Activated CD4-positive, alpha-beta T cell treated with anti-CD3 and anti-CD28 coated beads, Interleukin-2, amount 10 ng/mL, durations not matched to agents 24 days and 14 days (primary cell): ENCODE results near the gene PAGE1. TPM values are rescaled to one million over a fixed set of nuclear protein-coding genes. Genes with fewer than 3 reads are reported as not detected.
"Not testable (repeated sequence)": the region's sequence is repeated elsewhere in the genome, so short reads cannot be mapped to it uniquely, and the experiment has no call there.

ENCODE experiments used
- DNase-seq: peaks from one replicate; pipeline ENCODE4 v3.0.0; 2022
- H3K27ac Mint-ChIP-seq: one replicate; pipeline ENCODE4 v1.8.0; 2022; ENCODE audit warnings: mild to moderate bottlenecking, mixed read lengths
- H3K27me3 Mint-ChIP-seq: one replicate; pipeline ENCODE4 v1.8.0; 2022; ENCODE audit warnings: mixed read lengths
- H3K36me3 Mint-ChIP-seq: one replicate; pipeline ENCODE4 v1.8.0; 2022; ENCODE audit warnings: low read depth, mild to moderate bottlenecking, mixed read lengths
- H3K4me1 Mint-ChIP-seq: one replicate; pipeline ENCODE4 v1.8.0; 2021; ENCODE audit warnings: mixed read lengths
- H3K4me3 Mint-ChIP-seq: one replicate; pipeline ENCODE4 v1.8.0; 2022; ENCODE audit warnings: mild to moderate bottlenecking, moderate library complexity, mixed read lengths
- H3K9me3 Mint-ChIP-seq: one replicate; pipeline ENCODE4 v1.8.0; 2021; ENCODE audit warnings: mixed read lengths
- intact Hi-C: fragments of 100-400 bp; cut with micrococcal nuclease; formaldehyde crosslinking; loops from one replicate; pipeline ENCODE4 v1.15.1; 2023
- total RNA-seq: library from RNA; stranded (reverse); gene quantifications from 2 replicates; pipeline ENCODE4 v1.2.3, GENCODE V29; 2022

PAGE1 gene, protein sequence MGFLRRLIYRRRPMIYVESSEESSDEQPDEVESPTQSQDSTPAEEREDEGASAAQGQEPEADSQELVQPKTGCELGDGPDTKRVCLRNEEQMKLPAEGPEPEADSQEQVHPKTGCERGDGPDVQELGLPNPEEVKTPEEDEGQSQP
- total RNA-seq = not detected in 2 replicates

DNA sequence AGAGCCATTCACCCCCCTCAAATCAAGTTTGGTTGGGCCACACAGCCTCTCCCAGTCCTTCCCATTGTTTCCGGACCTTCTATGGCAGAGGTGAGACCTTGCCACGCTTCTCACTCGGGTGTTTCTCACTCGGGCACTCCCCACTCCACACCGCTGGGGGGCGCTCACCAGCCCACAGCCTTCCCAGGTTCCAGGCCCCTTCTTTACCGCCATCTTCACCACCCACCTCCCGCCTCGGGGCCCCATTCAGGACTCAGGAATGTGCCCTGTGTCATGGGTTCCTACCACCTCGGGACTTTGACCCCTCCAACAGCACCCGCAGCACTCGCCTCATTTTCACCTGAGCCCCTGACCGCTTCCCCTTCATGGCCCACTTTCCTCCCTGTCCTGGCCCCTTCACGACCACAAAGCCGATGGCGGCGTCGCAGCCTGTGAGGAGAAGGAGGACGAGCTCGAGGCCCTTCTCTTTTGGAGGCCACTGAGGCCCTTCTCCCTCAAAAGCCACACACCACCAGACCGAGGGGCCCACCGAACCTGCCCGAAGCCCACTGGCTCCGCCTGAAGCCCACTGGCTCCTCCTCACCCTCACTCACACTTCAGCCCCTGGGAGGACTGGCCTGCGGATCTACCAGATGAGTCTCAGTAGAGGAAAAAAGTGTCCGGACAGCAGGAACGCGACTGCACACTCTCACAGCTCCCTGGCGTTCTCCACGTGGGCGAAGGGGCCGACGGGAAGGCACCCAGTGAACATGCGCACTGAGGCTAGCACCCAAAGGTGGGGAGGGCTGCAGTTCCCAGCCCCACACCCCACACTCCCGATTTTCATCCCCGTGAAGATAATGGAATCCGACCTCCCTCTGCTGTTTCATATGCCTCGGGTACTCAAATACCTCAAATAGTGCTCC, at the start of gene PAGE1:
PAGE1 (minus strand) TSS at position 709 of the 905 bp plus-strand sequence. CDS start 1,214 bp downstream, outside the sequence.
- Mint-ChIP-seq H3K36me3 (no peaks in the 10 kb centered on the region), H3K9me3 (no peaks in the 10 kb centered on the region), H3K4me1 (no peaks in the 10 kb centered on the region), H3K27ac (no peak within 1 kb of the TSS), H3K27me3 (no peaks in the 10 kb centered on the region), H3K4me3 (no peak within 1 kb of the TSS)
- intact Hi-C loops = no loop called here
- no peak for DNase-seq

DNA sequence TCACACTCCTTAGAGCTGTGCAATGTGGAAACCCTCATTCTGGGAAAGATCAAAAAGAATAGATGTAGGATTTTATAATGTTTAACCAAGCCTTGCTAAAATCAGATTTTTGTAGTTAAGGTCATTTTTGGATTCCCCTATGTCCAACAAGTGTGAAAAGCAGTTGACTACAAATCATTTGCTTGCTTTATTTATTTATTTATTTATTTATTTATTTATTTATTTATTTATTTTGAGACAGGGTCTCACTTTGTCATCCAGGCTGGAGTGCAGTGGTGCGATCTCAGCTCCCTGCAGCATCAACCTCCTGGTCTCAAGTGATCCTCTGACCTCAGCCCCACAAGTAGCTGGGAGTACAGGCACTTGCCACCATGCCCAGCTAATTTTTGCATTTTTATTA, 45.7 kb upstream of the PAGE1 start:
- H3K9me3 Mint-ChIP-seq, H3K27me3 Mint-ChIP-seq, H3K36me3 Mint-ChIP-seq, DNase-seq, intact Hi-C loops, H3K27ac Mint-ChIP-seq, H3K4me3 Mint-ChIP-seq, H3K4me1 Mint-ChIP-seq: not testable (repeated sequence)

DNA sequence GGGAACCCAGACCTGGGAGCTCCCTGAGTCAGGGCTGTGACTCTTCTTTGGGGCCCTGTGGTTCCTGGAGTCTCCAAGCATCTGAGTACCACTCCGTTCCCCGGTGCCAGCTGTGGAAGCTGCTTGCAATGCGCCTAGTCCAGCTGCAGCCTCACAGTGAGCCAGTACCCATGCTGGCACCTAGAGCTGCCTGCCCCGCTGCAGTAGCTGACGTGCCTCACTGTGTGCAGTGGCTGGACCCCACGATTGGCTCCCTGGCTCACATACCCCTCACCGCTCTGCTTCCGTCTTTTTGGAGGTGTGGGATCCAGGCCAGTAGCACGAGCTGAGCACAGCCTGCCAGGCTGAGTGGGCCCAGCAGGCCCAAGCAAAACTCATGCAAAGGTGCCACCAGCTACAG, 32.1 kb upstream of the PAGE1 start:
- no peaks in the 10 kb centered on the region for H3K4me1 Mint-ChIP-seq
- no peaks in the 10 kb centered on the region for H3K9me3 Mint-ChIP-seq
- no peaks in the 10 kb centered on the region for H3K27me3 Mint-ChIP-seq
- H3K27ac Mint-ChIP-seq = no peak overlapping the region
- intact Hi-C loops = no loop called here
- H3K36me3 Mint-ChIP-seq = no peaks in the 10 kb centered on the region
- no peak overlapping the region for H3K4me3 Mint-ChIP-seq
- no peak for DNase-seq

DNA sequence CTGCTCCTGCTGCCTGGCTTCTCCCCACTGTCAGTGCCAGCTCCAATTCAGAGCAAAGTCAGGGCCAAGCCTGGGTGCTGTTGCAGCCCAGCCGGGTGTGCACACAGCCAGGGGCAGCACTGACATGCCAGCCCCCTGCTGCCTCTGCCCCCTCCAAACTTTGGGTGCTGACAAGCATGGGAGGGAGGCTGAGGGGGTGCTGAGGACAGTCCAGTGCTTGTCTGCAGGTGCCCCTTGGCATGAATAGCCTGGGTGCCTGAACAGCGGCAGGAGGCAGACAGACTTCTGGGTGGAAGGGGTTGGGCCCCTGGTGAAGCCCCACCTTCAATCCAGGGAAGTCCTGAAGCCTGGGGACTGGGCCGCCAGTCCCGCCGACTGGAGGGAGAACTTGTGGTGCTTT, 31.2 kb upstream of the PAGE1 start:
- Mint-ChIP-seq H3K4me1 (no peaks in the 10 kb centered on the region), H3K27me3 (no peaks in the 10 kb centered on the region), H3K4me3 (no peak overlapping the region), H3K9me3 (no peaks in the 10 kb centered on the region), H3K36me3 (no peaks in the 10 kb centered on the region), H3K27ac (no peak overlapping the region)
- intact Hi-C loops = no loop called here
- DNase-seq = no peak

DNA sequence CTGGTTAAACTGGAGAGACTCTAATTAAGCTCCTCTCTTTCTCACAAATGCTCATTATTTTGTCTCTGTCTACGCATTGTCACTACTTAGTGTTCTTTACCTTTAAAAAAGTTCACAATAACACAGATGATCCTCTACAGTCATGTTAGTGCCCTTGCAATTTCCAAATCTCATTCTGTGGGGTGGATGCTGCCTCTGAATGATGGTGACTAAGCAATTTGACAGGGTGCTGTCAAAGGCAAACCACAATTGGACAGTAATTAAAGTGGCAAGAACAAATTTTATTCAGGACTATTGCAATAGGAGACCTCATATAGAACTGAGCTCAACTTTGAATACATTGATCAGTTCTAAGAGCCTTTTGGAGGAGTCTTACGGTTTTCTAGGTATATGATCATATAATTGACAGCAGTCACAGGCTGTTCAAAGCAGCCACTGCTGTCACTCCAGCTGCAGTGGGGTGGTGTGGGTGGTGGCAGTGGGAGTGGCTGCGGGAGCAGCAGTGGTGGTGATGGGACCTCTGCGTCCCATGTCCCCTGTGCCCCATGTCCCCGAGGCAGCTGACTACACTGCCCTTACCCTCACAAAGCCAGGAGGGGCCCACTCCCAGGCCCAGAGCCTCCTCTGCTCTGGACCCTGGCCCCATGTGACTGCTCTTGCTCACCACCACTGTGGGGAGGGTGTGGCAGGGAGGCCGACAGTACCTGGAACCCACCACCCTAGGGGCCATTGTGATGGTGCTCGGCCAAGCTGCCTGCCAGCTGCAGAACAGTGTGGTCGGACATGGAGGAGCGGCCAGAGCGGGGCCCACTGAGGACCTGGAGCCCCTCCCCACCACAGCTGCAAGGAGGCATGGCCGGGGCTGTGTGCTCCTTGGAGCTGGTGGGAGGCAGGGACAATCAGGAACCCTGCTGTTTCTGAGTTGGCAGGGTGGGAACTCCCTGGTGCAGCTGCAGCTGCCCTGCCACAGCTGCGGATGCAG, 30.4 kb upstream of the PAGE1 start:
- Mint-ChIP-seq H3K27ac (no peak overlapping the region), H3K4me1 (no peaks in the 10 kb centered on the region), H3K9me3 (no peaks in the 10 kb centered on the region)

DNA sequence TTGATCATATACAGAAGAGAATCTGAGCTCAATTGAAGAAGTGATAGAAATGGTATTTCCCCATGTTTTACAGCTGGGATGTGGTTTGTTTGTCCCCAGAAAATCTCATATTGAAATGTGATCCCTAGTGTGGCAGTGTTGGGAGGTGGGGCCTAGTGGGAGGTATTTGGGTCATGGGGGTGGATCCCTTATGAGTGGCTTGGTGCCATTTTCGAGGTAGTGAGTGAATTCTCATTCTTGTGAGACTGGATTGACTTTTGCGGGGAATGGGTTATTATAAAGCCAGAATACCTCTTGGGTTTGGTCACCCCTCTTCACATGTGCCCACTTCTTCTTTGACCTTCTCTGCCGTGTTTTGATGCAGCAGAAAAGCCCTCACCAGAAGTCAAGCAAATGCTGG, 29.6 kb upstream of the PAGE1 start:
- no peak for DNase-seq
- no peak overlapping the region for H3K4me3 Mint-ChIP-seq
- no peaks in the 10 kb centered on the region for H3K4me1 Mint-ChIP-seq
- no peaks in the 10 kb centered on the region for H3K9me3 Mint-ChIP-seq
- H3K36me3 Mint-ChIP-seq = no peaks in the 10 kb centered on the region
- H3K27ac Mint-ChIP-seq = no peak overlapping the region
- H3K27me3 Mint-ChIP-seq = no peaks in the 10 kb centered on the region
- intact Hi-C loops = no loop called here

More for the DNA sequence above, 30.4 kb upstream of the PAGE1 start:
- Mint-ChIP-seq H3K36me3 (no peaks in the 10 kb centered on the region), H3K4me3 (no peak overlapping the region), H3K27me3 (no peaks in the 10 kb centered on the region)
- no peak for DNase-seq
- intact Hi-C loops = no loop called here

DNA sequence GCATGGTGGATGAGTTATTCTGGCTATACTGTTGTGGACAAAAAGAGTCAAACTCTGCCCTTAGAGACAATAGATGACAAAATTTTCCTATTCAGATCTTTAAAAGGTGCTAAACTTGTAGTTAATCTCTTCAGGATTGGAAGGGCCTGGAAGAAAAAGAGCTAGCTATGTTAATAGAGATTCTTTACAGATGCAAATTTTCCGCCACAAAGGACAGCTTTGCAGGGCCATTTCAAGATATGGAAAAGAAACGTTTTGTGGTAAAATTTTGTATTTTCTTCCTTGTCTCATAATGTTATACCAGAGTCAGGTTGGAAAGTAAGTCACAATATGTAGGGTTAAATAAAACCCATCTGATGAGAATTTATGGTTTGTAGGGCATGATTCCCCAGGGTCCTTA, 24.3 kb upstream of the PAGE1 start:
- H3K36me3 Mint-ChIP-seq, H3K27me3 Mint-ChIP-seq, H3K4me3 Mint-ChIP-seq, DNase-seq, H3K4me1 Mint-ChIP-seq, H3K27ac Mint-ChIP-seq, intact Hi-C loops, H3K9me3 Mint-ChIP-seq: not testable (repeated sequence)

DNA sequence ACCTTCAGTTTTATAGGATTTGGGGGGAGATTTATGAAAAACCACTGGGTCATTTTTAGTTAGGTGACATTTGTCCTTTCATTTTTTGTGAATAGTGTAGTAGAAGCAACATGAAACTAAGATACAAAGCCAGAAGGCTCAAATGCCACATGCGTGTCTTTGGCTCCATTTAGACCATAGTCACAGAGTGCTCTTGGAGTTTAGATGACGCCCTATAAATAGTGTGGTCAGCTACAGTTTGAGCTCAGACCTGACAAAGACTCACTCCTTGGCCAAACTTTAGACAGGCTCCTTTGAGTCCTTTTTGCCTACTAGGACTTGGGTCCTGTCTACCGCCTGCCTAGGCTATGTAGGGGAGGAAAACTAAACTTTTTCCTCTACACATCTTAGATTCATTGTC, 16.8 kb upstream of the PAGE1 start:
- H3K9me3 Mint-ChIP-seq = no peaks in the 10 kb centered on the region
- intact Hi-C loops = no loop called here
- no peaks in the 10 kb centered on the region for H3K36me3 Mint-ChIP-seq
- H3K27ac Mint-ChIP-seq = no peak overlapping the region
- no peak overlapping the region for H3K4me3 Mint-ChIP-seq
- peaks cover 5% of the 10 kb centered on the region for H3K27me3 Mint-ChIP-seq
- H3K4me1 Mint-ChIP-seq = no peaks in the 10 kb centered on the region
- no peak for DNase-seq

DNA sequence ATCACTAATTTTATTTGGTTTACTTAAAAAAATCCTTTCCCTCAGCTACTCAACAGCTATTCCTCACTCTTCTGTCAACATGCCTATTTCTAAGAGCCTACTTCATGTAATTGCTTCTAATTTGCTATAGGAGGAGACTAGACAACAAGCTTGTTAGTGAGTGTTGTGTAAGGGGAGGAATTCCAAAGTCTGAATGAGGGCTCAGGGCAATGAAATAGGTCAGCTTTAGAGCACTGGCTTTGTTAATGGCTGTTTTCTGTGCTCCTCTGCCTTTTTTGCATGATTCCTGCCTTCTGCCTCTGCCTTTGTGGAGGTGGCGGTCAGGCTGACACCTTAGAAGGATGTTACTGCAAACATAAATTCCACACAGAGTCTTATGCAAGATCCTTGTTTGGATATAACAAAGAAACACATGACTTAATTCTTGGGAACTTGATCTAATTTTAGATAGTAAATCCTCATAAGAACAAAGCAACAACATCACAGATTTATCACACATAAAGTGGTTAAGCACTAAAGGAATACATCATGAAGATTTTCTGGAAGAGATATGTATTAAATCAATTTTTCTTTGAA, 15.0 kb upstream of the PAGE1 start:
- no peak for DNase-seq
- intact Hi-C loops = no loop called here
- Mint-ChIP-seq H3K4me1 (no peaks in the 10 kb centered on the region), H3K36me3 (no peaks in the 10 kb centered on the region), H3K27me3 (peaks cover 5% of the 10 kb centered on the region), H3K27ac (no peak overlapping the region), H3K4me3 (no peak overlapping the region), H3K9me3 (no peaks in the 10 kb centered on the region)

DNA sequence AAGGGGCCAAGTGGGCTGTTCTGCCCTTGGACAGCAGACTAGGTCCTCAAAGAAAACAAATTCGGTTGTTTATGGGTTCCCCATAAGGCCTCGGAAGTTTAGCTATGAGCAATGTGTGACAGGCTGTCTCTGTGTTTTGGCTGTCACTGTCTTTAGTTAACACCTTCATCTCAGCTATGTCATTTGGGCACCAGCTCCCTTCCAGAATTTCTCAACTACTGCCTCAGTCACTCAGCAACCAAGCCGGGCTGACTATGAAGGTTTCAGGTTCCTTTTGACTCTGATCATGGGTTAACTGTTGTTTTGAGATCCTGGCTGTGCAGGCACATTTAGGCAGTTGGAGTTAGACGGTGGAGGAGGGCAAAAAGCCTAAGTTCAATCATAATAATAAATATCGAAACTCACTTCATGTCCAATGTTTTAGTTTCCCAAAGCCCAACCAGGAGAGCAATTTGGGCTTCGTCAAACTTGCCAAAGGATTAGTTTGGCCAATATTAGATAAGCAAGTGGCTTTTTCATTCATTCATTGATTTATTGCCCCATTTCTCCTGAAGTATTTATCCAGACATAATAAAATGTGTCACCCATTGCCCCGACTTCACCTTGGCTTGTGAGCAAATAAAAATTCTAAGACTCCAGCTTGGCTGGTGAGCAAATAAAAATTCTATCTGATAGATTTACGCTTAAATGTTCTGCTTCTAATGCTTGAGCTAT, 9.1 kb upstream of the PAGE1 start:
- no peak for DNase-seq
- Mint-ChIP-seq H3K9me3 (no peaks in the 10 kb centered on the region), H3K4me1 (no peaks in the 10 kb centered on the region), H3K27me3 (no peaks in the 10 kb centered on the region), H3K36me3 (no peaks in the 10 kb centered on the region), H3K27ac (no peak overlapping the region), H3K4me3 (no peak overlapping the region)
- intact Hi-C loops = no loop called here

DNA sequence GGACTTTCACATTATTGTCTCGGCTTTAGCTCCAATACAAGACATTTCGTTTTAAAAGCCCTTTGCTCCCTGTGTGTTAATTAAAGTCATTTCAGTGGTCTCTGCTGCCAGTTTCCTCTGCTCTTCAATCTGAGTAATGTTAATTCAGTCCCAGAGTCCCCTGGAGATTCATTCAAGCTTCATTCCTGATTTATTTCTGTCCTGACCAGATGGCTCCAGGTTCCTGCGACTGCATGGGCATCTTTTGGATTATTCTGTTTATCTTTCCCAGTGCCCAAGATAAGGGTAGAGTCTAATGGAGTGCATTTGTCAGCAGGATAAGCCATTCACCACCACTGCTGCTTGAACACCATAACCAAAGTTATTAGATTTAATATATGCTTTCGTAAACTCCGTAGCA, 6.1 kb upstream of the PAGE1 start:
- Mint-ChIP-seq H3K27me3 (no peaks in the 10 kb centered on the region), H3K36me3 (no peaks in the 10 kb centered on the region), H3K4me1 (no peaks in the 10 kb centered on the region), H3K4me3 (no peak overlapping the region), H3K9me3 (no peaks in the 10 kb centered on the region), H3K27ac (no peak overlapping the region)
- intact Hi-C loops = no loop called here
- DNase-seq = no peak

DNA sequence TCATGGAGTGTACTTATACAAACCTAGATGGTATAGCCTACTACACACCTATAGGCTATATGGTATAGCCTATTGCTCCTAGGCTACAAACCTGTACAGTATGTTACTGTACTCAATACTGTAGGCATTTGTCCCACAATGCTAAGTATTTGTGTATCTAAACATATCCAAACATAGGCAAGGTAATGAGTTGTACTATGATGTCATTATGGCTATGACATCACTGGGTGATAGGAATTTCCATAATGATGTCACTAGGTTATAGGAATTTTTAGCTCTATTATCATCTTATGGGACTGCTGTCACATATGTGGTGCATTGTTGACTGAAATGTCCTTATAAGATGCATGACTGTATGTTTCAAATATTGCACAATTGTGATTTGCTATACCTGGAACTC, 5.5 kb upstream of the PAGE1 start:
- no peak for DNase-seq
- no peak overlapping the region for H3K27ac Mint-ChIP-seq
- no peak overlapping the region for H3K4me3 Mint-ChIP-seq
- H3K27me3 Mint-ChIP-seq = no peaks in the 10 kb centered on the region
- H3K4me1 Mint-ChIP-seq = no peaks in the 10 kb centered on the region
- intact Hi-C loops = no loop called here
- H3K36me3 Mint-ChIP-seq = no peaks in the 10 kb centered on the region
- no peaks in the 10 kb centered on the region for H3K9me3 Mint-ChIP-seq

DNA sequence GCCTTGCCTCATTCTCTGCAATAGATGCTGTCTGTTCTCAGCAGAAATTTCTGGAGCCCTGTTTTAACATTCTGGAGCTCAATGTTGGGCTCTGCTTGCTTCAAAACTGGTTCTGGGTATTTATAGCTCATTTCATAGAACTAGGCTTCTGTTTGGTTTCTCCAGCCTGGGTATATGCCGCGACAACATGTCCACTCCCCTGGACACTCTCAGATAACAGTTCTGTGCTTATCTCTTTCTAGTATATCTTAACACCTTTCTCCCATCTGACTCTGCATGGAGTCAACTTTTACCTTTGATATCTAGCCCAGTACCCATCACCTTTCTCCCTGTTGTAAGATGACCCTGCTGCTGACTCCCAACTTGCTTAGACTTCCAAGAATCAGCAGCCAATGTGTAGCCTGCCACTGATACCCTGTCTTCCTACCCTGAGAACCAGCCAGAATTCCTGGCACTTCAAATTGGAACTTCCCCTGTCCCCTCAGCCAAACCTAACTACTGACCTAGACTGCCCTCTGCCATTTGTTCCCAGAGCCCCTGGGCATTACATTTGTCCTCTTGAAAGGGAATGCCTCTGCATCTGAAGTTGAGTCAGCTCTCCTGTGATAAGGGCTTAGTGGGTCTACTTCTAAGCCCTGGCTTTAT, 20.6 kb downstream of the PAGE1 start:
- no peak overlapping the region for H3K27ac Mint-ChIP-seq
- H3K9me3 Mint-ChIP-seq = no peaks in the 10 kb centered on the region
- no peaks in the 10 kb centered on the region for H3K4me1 Mint-ChIP-seq
- no peak overlapping the region for H3K4me3 Mint-ChIP-seq
- intact Hi-C loops = no loop called here
- DNase-seq = no peak
- no peaks in the 10 kb centered on the region for H3K27me3 Mint-ChIP-seq
- no peaks in the 10 kb centered on the region for H3K36me3 Mint-ChIP-seq
